HG02759 (cell line): Measurements from ENCODE around the gene DNASE1.

Experiments
- ATAC-seq: cut with Tn5 transposase; IDR thresholded peaks from one replicate; pipeline ENCODE4 v1.9.1; 2021; ENCODE audit warnings: mild to moderate bottlenecking, moderate library complexity; ENCODE audit not compliant: unreplicated experiment

DNASE1 gene

GRCh38 chr16:3694051-3694450, 39.6 kb downstream of the DNASE1 start:
- ATAC-seq: no peak

GRCh38 chr16:3695610-3696369, 41.3 kb downstream of the DNASE1 start:
- no peak for ATAC-seq

DNA sequence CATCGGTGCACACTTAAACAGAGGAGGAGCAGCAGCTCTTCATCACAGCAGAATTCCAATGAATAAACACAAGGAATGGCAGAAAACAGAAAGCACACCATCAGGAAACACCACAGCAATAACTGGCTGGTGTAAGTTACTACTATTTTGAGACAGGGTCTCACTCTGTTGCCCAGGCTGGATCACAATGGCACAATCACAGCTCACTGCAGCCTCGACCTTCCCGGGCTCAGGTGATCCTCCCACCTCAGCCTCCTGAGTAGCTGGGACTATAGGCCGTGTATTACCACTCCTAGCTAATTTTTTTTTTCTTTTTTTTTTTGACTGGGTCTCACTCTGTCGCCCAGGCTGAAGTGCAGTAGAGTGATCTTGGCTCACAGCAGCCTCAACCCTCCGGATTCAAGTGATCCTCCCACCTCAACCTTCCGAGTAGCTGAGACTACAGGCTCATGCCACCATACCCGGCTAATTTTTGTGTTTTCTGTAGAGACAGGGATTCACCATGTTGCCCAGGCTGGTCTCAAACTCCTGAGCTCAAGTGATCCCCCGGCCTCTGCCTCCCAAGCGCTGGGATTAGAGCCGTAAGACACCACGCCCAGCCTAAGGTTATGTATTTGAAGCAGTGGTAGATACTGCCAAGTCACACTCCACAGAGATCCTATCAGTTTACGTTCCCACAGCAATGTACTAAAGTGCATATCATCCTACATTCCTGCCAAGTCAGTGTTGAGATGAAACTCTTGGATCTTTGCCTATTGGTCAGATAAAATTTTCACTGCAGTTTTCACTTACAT, 42.1 kb downstream of the DNASE1 start:
- no peak for ATAC-seq

GRCh38 chr16:3698941-3699340, 44.5 kb downstream of the DNASE1 start:
- no peak for ATAC-seq

GRCh38 chr16:3701531-3701930, 47.0 kb downstream of the DNASE1 start:
- ATAC-seq: no peak

DNA sequence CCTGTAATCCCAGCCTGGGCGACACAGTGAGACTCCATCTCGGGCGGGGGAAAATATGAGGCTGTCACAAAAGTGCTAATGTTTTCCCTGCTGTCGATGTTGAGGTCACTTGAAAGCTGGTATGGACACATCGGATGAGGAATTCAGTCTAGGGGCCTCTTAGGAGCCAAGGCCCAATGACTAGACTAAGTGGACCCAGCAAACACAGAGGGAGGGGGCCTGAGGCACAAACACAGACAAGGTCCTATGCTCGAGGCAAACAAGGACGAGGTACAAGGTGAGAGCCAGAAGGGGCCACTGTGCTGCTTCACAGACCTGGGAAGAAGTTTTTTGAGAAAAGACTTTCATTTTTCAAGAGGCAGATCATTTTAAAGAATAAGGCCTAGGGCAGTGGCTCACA, 47.6 kb downstream of the DNASE1 start:
- no peak for ATAC-seq

DNA sequence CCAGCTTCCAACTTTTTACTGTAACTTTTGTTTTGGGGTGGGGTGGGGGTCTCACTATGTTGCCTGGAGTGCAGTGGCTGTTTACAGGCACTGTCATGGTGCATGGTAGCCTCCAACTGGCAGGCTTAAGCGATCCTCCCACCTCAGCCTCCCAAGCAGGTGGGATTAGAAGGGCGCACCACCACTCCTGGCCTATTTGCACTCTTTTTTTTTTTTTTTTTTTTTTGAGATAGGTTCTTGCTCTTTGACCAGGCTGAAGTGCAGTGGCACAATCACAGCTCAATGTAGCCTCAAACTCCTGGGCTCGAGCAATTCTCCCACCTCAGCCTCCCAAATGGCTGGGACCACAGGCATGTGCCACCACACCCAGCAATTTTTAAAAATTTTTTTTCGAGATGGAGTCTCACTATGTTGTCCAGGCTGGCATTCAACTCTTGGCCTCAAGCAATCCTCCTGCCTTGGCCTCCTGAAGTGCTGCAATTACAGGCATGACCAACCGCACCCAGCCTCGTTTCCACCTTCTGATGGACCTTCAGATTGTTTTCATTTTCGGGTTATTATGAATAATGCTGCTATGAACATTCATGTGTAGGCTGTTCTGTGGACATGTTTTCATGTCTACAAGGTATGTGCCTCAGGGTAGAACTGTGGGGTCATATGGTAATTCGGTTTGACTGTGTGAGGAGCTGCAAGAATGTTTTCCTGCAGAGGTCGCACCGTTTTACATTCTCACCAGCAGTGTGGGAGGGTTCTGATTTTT, 51.9 kb downstream of the DNASE1 start:
- ATAC-seq: no peak
